ENCODE data around the gene SHC3.

SHC3 gene

DNA sequence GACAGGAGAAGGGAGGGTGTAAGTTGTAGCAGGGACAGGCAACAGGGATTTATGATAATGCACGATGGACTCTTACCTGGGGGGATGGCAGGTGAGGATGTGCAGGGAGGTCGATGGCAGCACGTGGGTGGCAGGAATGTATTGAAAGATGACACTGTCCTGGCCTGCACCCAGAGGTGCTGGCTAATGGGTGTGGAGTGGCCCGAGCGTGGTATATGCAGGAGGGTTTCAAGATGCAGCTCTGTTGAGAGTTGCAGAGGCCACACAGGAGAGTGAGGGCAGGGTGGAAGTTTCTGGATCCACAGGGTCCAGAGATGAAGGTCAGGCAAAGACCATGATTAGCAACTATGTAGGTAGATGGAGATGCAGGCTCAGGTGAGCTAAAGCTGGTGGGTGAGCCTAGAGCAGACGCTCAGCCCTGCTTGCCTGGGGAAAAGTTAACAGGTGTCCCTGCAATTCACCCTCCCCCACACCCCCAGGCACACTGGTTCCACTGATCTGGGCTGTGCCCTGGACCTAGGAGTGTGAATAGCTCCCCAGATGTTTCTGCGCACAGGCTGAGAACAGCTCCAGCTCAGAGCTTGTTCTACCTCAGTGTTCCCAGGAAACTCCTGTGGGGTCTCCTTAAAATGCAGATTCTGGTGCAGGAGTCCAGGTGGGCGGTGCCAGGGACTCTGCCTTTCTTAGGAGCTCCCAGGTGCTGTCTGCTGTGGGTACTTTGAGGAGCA, 208.8 kb downstream of the SHC3 start:
- TF ChIP-seq FOXK2 (IDR thresholded peaks at IDR 0.05) (no peak), LEF1 (IDR thresholded peaks at IDR 0.05; ENCODE audit: borderline replicate concordance) (no peak), ZNF384 (IDR thresholded peaks at IDR 0.05) (no peak), FOXA1 (IDR thresholded peaks at IDR 0.05) (no peak), NFRKB (IDR thresholded peaks at IDR 0.05) (no peak), ELF4 (IDR thresholded peaks at IDR 0.05) (no peak), FOXM1 (IDR thresholded peaks at IDR 0.05; ENCODE audit: borderline replicate concordance) (no peak), TARDBP (IDR thresholded peaks at IDR 0.05) (no peak), SP1 (IDR thresholded peaks at IDR 0.05) (no peak), HDGF (IDR thresholded peaks at IDR 0.05; ENCODE audit: borderline replicate concordance) (no peak), SUZ12 (IDR thresholded peaks at IDR 0.05) (no peak), CTBP1 (IDR thresholded peaks at IDR 0.05; ENCODE audit: borderline replicate concordance) (no peak), BHLHE40 (IDR thresholded peaks at IDR 0.05; ENCODE audit: borderline replicate concordance) (no peak)
- TF ChIP-seq, protein P1, sequence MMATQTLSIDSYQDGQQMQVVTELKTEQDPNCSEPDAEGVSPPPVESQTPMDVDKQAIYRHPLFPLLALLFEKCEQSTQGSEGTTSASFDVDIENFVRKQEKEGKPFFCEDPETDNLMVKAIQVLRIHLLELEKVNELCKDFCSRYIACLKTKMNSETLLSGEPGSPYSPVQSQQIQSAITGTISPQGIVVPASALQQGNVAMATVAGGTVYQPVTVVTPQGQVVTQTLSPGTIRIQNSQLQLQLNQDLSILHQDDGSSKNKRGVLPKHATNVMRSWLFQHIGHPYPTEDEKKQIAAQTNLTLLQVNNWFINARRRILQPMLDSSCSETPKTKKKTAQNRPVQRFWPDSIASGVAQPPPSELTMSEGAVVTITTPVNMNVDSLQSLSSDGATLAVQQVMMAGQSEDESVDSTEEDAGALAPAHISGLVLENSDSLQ (IDR thresholded peaks at IDR 0.05) = no peak
- ChIA-PET CTCF (no interaction called here), POLR2A (no interaction called here)
- no peak for DNase-seq (ENCODE audit: extremely low spot score)

DNA sequence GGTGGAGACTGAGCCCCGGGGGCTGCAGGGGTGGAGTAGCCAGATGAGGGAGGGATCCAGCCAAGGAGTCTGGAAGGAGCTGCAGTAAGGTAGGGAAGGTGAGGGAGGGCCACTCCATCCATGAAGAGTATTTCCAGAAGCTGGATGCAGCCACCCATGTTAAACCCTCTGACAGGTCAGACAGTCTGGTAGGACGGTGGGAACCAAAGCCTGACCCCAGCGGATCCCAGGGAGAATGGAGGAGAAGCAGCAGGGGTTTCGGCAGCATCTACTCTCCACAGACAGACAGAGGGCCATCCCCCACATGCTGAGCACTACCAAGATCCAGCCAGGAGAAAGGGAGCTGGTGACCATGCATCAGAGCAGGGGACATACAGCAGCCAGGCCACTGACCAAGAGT, 209.8 kb downstream of the SHC3 start:
- DNase-seq (ENCODE audit: extremely low spot score) = no peak
- ChIA-PET POLR2A (no interaction called here), CTCF (no interaction called here)
- no peak for TF ChIP-seq SP1 (IDR thresholded peaks at IDR 0.05)
- no peak for TF ChIP-seq FOXA1 (IDR thresholded peaks at IDR 0.05)
- no peak for TF ChIP-seq L3MBTL2 (conservative IDR thresholded peaks at IDR 0.05)
- TF ChIP-seq ARNT (IDR thresholded peaks at IDR 0.05) = no peak
- no peak for TF ChIP-seq CTBP1 (IDR thresholded peaks at IDR 0.05; ENCODE audit: borderline replicate concordance)
- TF ChIP-seq TARDBP (IDR thresholded peaks at IDR 0.05) = no peak
- no peak for TF ChIP-seq LEF1 (IDR thresholded peaks at IDR 0.05; ENCODE audit: borderline replicate concordance)
- TF ChIP-seq ZNF384 (IDR thresholded peaks at IDR 0.05) = no peak

DNA sequence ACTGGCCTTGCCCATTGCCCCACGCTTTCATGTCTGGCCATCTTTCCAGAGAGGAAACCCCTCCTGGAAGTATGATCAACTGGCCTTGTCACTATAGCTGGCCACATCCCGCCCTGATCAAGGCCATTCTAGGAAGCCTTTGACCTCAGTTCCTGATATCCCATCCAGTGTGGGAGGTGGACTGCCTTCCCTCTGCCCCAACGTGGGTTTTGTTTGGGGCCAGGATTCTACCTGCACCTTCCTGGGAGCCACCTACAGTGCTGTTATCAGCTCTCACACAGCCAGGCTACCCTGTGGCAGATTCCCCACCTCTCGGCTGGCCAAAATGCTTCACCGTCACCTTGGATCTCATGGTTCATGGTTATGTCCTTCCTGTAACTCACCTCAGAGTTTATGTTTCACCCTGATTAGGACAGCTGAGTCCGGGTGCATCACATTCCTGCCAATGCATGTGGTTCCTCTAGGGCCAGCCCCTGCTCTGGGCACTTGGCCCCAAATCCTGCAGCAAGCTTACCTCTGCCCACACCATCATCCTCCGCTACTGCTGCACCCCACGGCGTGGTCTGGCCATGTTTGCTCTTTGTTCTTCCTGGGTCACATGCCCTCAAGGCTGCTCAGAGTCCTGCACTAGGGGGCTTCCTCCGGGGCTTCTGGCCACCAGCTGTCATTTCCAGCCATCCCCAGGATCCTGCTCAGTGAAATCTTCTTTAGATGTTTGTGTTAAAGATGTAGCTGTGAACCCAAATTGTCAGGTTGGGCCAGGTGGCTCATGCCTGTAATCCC, 211.5 kb downstream of the SHC3 start:
- no peak for DNase-seq (ENCODE audit: extremely low spot score)
- TF ChIP-seq BHLHE40 (IDR thresholded peaks at IDR 0.05; ENCODE audit: borderline replicate concordance) (no peak), TARDBP (IDR thresholded peaks at IDR 0.05) (no peak), NFRKB (IDR thresholded peaks at IDR 0.05) (no peak), FOXA1 (IDR thresholded peaks at IDR 0.05) (no peak), ARNT (IDR thresholded peaks at IDR 0.05) (no peak), LEF1 (IDR thresholded peaks at IDR 0.05; ENCODE audit: borderline replicate concordance) (no peak), CTBP1 (IDR thresholded peaks at IDR 0.05; ENCODE audit: borderline replicate concordance) (no peak), FOXM1 (IDR thresholded peaks at IDR 0.05; ENCODE audit: borderline replicate concordance) (no peak), ELF4 (IDR thresholded peaks at IDR 0.05) (no peak), FOXK2 (IDR thresholded peaks at IDR 0.05) (no peak), ZNF384 (IDR thresholded peaks at IDR 0.05) (no peak)
- TF ChIP-seq, protein P1 (IDR thresholded peaks at IDR 0.05) = no peak
- ChIA-PET CTCF (no interaction called here), POLR2A (no interaction called here)

DNA sequence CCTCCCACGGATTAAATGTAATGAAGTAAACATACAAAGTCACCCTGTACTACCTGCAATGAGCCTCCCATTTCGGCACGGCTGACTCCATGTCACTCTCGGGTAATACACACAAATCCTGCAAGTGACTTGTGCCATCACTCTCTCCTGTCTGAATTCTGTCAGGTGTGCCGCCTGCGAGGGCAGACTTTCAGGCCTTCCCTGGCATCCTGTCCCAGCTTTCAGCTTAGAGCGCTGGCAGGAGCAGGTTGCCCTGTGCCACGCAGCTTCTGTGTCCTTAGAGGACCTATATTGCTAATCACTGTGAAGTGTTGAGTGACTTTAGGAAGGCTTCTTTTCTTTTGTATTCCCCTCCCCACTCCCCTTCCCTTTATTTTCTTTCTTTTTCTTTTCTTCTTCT, 213.1 kb downstream of the SHC3 start:
- TF ChIP-seq NFRKB (IDR thresholded peaks at IDR 0.05) (no peak), HDGF (IDR thresholded peaks at IDR 0.05; ENCODE audit: borderline replicate concordance) (no peak), ARNT (IDR thresholded peaks at IDR 0.05) (no peak), FOXK2 (IDR thresholded peaks at IDR 0.05) (no peak), LEF1 (IDR thresholded peaks at IDR 0.05; ENCODE audit: borderline replicate concordance) (no peak), ELF4 (IDR thresholded peaks at IDR 0.05) (no peak), CTBP1 (IDR thresholded peaks at IDR 0.05; ENCODE audit: borderline replicate concordance) (no peak), SP1 (IDR thresholded peaks at IDR 0.05) (no peak), BHLHE40 (IDR thresholded peaks at IDR 0.05; ENCODE audit: borderline replicate concordance) (no peak), FOXA1 (IDR thresholded peaks at IDR 0.05) (no peak), FOXM1 (IDR thresholded peaks at IDR 0.05; ENCODE audit: borderline replicate concordance) (no peak), L3MBTL2 (conservative IDR thresholded peaks at IDR 0.05) (no peak), TARDBP (IDR thresholded peaks at IDR 0.05) (no peak), ZNF384 (IDR thresholded peaks at IDR 0.05) (no peak), SUZ12 (IDR thresholded peaks at IDR 0.05) (no peak)
- TF ChIP-seq, protein P1 (IDR thresholded peaks at IDR 0.05) = no peak
- ChIA-PET POLR2A (no interaction called here), CTCF (no interaction called here)
- no peak for DNase-seq (ENCODE audit: extremely low spot score)

DNA sequence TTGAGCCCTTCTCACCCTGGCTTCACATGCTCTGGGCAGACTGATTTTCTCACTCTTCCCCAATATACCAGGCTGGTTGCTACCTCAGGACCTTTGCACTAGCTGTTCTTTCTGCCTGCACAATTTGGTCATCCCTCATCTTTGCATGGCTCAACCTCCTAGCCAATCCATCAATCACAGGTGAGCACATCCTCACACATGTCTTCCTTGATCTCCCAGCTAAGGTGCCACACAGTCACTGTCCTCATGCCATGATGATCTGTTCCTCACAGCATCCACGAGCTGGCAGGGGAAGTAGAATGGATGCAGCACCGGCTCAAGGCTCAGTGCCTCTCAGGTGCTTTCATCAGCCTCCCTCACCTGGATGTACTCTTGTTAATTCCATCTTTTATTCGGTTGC, 218.0 kb downstream of the SHC3 start:
- DNase-seq (ENCODE audit: extremely low spot score) = no peak
- CTCF ChIA-PET = no interaction called here
- TF ChIP-seq FOXM1 (IDR thresholded peaks at IDR 0.05; ENCODE audit: borderline replicate concordance) (no peak), SUZ12 (IDR thresholded peaks at IDR 0.05) (no peak), ZNF384 (IDR thresholded peaks at IDR 0.05) (no peak)
- POLR2A ChIA-PET = no interaction called here
